ENCODE measurements around the gene CAB39.
A peak's percentile ranks its signal among the peaks of the same experiment; 100 is the strongest.

The CAB39 gene

DNA sequence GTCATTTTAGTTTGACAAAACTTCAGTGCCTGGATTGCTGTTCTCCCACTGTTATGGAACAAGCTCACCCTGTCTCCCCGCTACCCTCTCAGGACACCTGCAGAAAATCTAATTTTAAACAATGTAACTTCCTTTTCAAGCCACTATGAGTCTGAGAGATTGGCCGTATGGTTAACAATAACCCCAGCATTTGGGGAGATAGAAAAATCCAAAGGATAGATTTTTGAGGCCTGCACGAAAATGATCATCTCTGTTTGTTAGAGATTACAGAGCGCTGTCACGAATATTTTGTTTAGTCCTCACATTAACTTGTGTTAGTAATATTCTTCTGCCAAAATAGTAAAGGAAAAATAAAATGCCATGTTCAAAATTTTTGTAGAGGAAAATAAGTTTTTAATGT, 24.7 kb downstream of the CAB39 start:
- DNase-seq (ENCODE audit: low read depth): no peak
- no peak overlapping the region for H3K4me3 ChIP-seq (ENCODE audit: low read depth, low read length)
- TF ChIP-seq, protein P1, sequence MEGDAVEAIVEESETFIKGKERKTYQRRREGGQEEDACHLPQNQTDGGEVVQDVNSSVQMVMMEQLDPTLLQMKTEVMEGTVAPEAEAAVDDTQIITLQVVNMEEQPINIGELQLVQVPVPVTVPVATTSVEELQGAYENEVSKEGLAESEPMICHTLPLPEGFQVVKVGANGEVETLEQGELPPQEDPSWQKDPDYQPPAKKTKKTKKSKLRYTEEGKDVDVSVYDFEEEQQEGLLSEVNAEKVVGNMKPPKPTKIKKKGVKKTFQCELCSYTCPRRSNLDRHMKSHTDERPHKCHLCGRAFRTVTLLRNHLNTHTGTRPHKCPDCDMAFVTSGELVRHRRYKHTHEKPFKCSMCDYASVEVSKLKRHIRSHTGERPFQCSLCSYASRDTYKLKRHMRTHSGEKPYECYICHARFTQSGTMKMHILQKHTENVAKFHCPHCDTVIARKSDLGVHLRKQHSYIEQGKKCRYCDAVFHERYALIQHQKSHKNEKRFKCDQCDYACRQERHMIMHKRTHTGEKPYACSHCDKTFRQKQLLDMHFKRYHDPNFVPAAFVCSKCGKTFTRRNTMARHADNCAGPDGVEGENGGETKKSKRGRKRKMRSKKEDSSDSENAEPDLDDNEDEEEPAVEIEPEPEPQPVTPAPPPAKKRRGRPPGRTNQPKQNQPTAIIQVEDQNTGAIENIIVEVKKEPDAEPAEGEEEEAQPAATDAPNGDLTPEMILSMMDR (conservative IDR thresholded peaks at IDR 0.05; ENCODE audit: low read depth, low read length): no peak

DNA sequence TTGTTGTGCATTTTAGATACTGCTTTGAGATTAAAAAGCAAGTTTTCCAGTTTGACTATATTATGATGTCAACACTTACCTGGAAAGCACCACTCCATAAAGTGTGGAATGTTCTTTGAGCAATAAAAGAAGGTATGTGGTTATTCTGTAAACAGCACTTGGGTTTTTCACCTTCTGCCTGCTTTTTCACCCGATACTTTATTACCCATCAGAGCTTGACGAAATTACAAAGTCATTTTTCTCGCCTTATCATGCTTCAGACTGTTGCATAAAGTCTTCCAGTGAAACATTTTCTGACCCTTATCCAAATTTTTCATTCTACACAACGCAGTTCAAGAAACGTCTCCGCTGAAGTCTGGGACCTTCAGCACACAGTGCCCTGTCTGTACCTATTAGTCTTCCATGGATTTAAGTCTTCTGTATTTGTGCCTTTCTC, 25.2 kb downstream of the CAB39 start:
- TF ChIP-seq, protein P1 (conservative IDR thresholded peaks at IDR 0.05; ENCODE audit: low read depth, low read length): no peak
- no peak overlapping the region for H3K4me3 ChIP-seq (ENCODE audit: low read depth, low read length)
- DNase-seq (ENCODE audit: low read depth): no peak

DNA sequence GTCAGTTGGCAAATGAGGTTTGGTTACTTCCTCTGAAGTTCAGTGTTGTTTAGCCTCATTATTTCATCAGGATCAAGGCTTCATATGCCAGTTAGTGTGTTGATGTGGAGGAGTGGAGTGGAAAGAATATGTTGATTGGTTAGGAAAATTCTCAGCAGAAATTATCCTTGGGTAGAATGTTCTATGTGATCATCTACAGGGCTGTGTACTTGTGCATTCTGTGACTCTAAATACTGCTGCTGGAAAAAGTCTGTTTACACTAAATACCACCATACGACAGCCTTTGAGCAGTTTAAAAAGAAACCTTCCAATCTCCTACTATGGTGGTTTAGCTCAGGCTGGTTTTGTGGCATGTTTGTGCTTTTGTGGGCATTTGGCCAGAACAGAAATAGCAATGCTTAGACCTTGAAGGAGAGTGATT, 25.8 kb downstream of the CAB39 start:
- no peak overlapping the region for H3K4me3 ChIP-seq (ENCODE audit: low read depth, low read length)
- DNase-seq (ENCODE audit: low read depth): peak; percentile 72
- TF ChIP-seq, protein P1 (conservative IDR thresholded peaks at IDR 0.05; ENCODE audit: low read depth, low read length): no peak

DNA sequence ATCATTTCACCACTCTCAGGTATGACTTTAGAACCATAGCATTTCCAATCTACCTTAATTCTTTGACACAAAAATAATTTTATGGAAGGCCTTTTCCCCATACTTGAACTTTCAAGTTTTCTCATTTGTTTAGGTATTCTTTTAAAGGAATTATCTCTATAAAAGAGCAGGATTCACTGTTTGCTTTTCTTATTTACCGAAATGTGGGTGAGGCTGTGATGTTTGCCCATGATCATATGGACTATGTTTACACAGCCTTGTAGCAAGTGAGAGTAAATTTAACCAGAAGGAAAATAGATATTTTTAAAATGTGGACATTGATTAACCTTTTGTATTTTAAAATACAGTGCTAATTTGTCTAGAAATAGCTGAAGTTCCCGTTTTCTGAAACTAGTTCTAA, 26.3 kb downstream of the CAB39 start:
- TF ChIP-seq, protein P1 (conservative IDR thresholded peaks at IDR 0.05; ENCODE audit: low read depth, low read length): no peak
- H3K4me3 ChIP-seq (ENCODE audit: low read depth, low read length): no peak overlapping the region

DNA sequence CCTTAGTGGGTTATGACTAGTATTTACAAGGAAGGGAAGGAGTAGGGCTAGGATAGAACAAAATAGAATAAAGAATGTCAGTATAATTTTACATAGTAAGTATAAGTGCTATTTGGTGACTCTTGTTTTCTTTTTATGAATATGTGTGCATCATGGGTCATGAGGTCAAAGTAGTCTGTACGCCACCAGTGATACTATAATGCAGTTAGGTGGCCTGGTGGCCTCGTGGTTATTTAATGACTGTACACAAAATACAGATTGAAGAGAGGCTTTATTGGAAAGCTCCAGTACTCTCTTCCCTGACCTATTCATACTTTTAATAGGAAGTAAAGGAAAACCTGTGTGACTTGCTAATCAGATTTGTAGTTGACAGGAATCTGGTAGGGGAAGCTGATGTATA, 27.3 kb downstream of the CAB39 start:
- no peak overlapping the region for H3K4me3 ChIP-seq (ENCODE audit: low read depth, low read length)
- TF ChIP-seq, protein P1 (conservative IDR thresholded peaks at IDR 0.05; ENCODE audit: low read depth, low read length): no peak
- no peak for DNase-seq (ENCODE audit: low read depth)

More for the DNA sequence above, 26.3 kb downstream of the CAB39 start:
- DNase-seq (ENCODE audit: low read depth): no peak

DNA sequence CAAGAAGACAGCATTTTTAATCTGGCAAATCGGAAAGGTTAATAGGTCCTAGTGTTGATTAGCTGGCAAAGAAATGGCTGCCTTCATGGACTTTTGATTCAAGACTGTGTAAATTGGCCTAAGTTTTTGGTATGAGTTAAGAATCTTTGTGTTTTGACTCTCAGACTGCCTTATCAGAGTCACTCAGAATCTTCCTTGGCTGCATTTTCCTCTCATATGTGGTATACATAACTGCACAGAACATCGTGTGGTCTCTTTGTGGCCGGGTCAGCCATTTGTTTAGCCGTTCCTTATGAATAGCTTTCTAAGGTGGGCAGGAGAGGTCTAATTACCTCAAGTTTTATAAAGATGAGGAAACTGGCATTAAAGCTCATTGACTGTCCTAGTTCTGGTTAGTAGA, 30.1 kb downstream of the CAB39 start:
- DNase-seq (ENCODE audit: low read depth): no peak
- TF ChIP-seq, protein P1 (conservative IDR thresholded peaks at IDR 0.05; ENCODE audit: low read depth, low read length): no peak
- H3K4me3 ChIP-seq (ENCODE audit: low read depth, low read length): no peak overlapping the region

DNA sequence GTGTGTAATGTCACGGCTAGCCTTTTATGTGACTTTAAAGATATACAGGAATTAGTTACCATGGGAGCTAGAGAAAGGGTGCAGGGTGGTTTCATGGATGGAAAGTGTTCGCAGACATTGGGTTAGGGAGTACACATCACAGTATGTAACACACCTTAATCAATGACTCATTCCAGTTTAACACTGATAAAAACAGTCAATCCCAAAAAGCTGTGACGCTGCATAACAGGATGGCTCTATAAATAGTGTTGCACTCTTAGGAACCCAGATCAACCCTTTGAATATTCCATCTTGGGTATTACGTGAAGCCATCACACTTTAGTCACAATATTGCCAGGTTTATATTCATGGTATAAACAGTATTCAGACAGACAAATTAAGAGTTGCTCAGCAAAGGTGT, 33.6 kb downstream of the CAB39 start:
- no peak for DNase-seq (ENCODE audit: low read depth)
- no peak overlapping the region for H3K4me3 ChIP-seq (ENCODE audit: low read depth, low read length)
- TF ChIP-seq, protein P1 (conservative IDR thresholded peaks at IDR 0.05; ENCODE audit: low read depth, low read length): no peak

All from choroid plexus epithelial cell (primary cell).